HepG2 (cell line): ENCODE results near the gene COMT. TPM values are rescaled to one million over a fixed set of nuclear protein-coding genes. Genes with fewer than 3 reads are reported as not detected.

Experiments used
- BORCS8-MEF2B ChIP-seq: sonication (generic); formaldehyde crosslinking; IDR thresholded peaks from 2 replicates; pipeline ENCODE4 v1.8.0; 2022; ENCODE audit warnings: mild to moderate bottlenecking, missing genetic modification reagents
- ETV5 ChIP-seq: IDR thresholded peaks from 2 replicates; pipeline ENCODE4 v1.6.1; 2018; ENCODE audit warnings: missing biosample characterization, missing genetic modification reagents, inconsistent platforms, borderline replicate concordance
- ETV6 ChIP-seq: sonication (generic); formaldehyde crosslinking; conservative IDR thresholded peaks from 2 replicates; pipeline ENCODE4 v1.4.0; 2020; ENCODE audit warnings: missing genetic modification reagents
- FOSL2 ChIP-seq: sonication (generic); formaldehyde crosslinking; IDR thresholded peaks from 2 replicates; pipeline ENCODE4 v1.4.0; 2020; ENCODE audit warnings: missing genetic modification reagents
- HDAC1 ChIP-seq: sonication (generic); formaldehyde crosslinking; IDR thresholded peaks from 2 replicates; pipeline ENCODE4 v1.5.1; 2020; ENCODE audit warnings: mild to moderate bottlenecking, missing genetic modification reagents
- HMG20A ChIP-seq: IDR thresholded peaks from 2 replicates; pipeline ENCODE4 v1.6.1; 2016; ENCODE audit warnings: borderline replicate concordance
- HOXA3 ChIP-seq: sonication (generic); formaldehyde crosslinking; IDR thresholded peaks from 2 replicates; pipeline ENCODE4 v1.5.0; 2020; ENCODE audit warnings: missing genetic modification reagents
- KMT2B ChIP-seq: IDR thresholded peaks from 2 replicates; pipeline ENCODE4 v1.6.1; 2016; ENCODE audit warnings: missing genetic modification reagents, missing compliant biosample characterization
- MXI1 ChIP-seq: IDR thresholded peaks from 3 replicates; pipeline ENCODE4 v1.6.1; 2012; ENCODE audit warnings: low read depth, low read length, inconsistent platforms, borderline replicate concordance
- NCOR1 ChIP-seq: fragments of 200-600 bp; sonication (generic); IDR thresholded peaks from 2 replicates; pipeline ENCODE4 v1.7.0; 2017; ENCODE audit warnings: antibody characterized with exemption, low read length, borderline replicate concordance
- ONECUT2 ChIP-seq: sonication (generic); formaldehyde crosslinking; IDR thresholded peaks from 2 replicates; pipeline ENCODE4 v1.4.0; 2020; ENCODE audit warnings: missing genetic modification reagents
- SALL1 ChIP-seq: sonication (generic); formaldehyde crosslinking; IDR thresholded peaks from 2 replicates; pipeline ENCODE4 v1.8.0; 2022; ENCODE audit warnings: mild to moderate bottlenecking, missing genetic modification reagents
- ZBTB3 ChIP-seq: sonication (generic); formaldehyde crosslinking; IDR thresholded peaks from 2 replicates; pipeline ENCODE4 v1.4.0; 2020; ENCODE audit warnings: low read depth, mild to moderate bottlenecking, moderate library complexity, missing genetic modification reagents, borderline replicate concordance
- ZFX ChIP-seq: sonication (generic); formaldehyde crosslinking; IDR thresholded peaks from 2 replicates; pipeline ENCODE4 v1.4.0; 2020; ENCODE audit warnings: mild to moderate bottlenecking, low read depth, missing genetic modification reagents, moderate library complexity
- ZNF335 ChIP-seq: sonication (generic); formaldehyde crosslinking; IDR thresholded peaks from 2 replicates; pipeline ENCODE4 v1.4.0; 2020; ENCODE audit warnings: missing genetic modification reagents
- ZNF343 ChIP-seq: sonication (generic); formaldehyde crosslinking; IDR thresholded peaks from 2 replicates; pipeline ENCODE4 v1.4.0; 2020; ENCODE audit warnings: mild to moderate bottlenecking, missing genetic modification reagents
- ZNF383 ChIP-seq: sonication (generic); formaldehyde crosslinking; IDR thresholded peaks from 2 replicates; pipeline ENCODE4 v1.4.0; 2020; ENCODE audit warnings: missing genetic modification reagents, mild to moderate bottlenecking, borderline replicate concordance
- ZNF432 ChIP-seq: sonication (generic); formaldehyde crosslinking; IDR thresholded peaks from 2 replicates; pipeline ENCODE4 v1.5.0; 2020; ENCODE audit warnings: missing genetic modification reagents, mild to moderate bottlenecking, borderline replicate concordance
- ZNF451 ChIP-seq: sonication (generic); formaldehyde crosslinking; IDR thresholded peaks from 2 replicates; pipeline ENCODE4 v1.5.0; 2020; ENCODE audit warnings: mild to moderate bottlenecking, missing genetic modification reagents
- ZNF530 ChIP-seq: sonication (generic); formaldehyde crosslinking; IDR thresholded peaks from 2 replicates; pipeline ENCODE4 v1.5.0; 2020; ENCODE audit warnings: low read depth, mild to moderate bottlenecking, missing genetic modification reagents
- ZNF589 ChIP-seq: sonication (generic); formaldehyde crosslinking; conservative IDR thresholded peaks from 2 replicates; pipeline ENCODE4 v1.8.0; 2022; ENCODE audit warnings: mild to moderate bottlenecking, moderate library complexity, missing genetic modification reagents
- ZNF614 ChIP-seq: IDR thresholded peaks from 2 replicates; pipeline ENCODE4 v1.6.1; 2018; ENCODE audit warnings: missing biosample characterization, missing genetic modification reagents, inconsistent platforms, borderline replicate concordance
- ZZZ3 ChIP-seq: sonication (generic); formaldehyde crosslinking; IDR thresholded peaks from 2 replicates; pipeline ENCODE4 v1.4.0; 2020; ENCODE audit warnings: missing genetic modification reagents, mild to moderate bottlenecking, borderline replicate concordance
- polyA plus RNA-seq, 8 experiments: library from polyadenylated mRNA; depleted of rRNA in 3 of 8; stranded (reverse) in 7 of 8; unstranded in 1 of 8; fragments of >200 nt; fragmentation: Illumina TruSeq in 4 of 8; extraction: Trizol in 4 of 8; gene quantifications; 2 replicates each; pipeline versions ENCODE4 v1.2.1 to v1.2.3, GENCODE V29; 2011 to 2016; ENCODE audit warnings: low read depth in 4 of 8, missing spikeins in 1 of 8, mixed read lengths in 1 of 8; ENCODE audit not compliant: insufficient read depth in 1 of 8
- total RNA-seq, 5 experiments: library from RNA; depleted of rRNA; stranded (reverse); fragments of >200 nt; fragmentation: Illumina TruSeq; extraction: Trizol; gene quantifications; 2 replicates each; pipeline ENCODE4 v1.2.3, GENCODE V29; 2016; ENCODE audit warnings: low read depth in 1 of 5
- TF ChIP-seq, protein P1 (sequence below): sonication (generic); formaldehyde crosslinking; conservative IDR thresholded peaks from 2 replicates; pipeline ENCODE4 v1.4.0; 2020; ENCODE audit warnings: missing genetic modification reagents
- TF ChIP-seq, protein P2 (sequence below): sonication (generic); formaldehyde crosslinking; IDR thresholded peaks from 2 replicates; pipeline ENCODE4 v1.9.0; 2021; ENCODE audit warnings: missing genetic modification reagents, borderline replicate concordance
- TF ChIP-seq, protein P3 (sequence below): sonication (generic); IDR thresholded peaks from 2 replicates; pipeline ENCODE4 v1.6.1; 2016; ENCODE audit warnings: low read depth, borderline replicate concordance
- TF ChIP-seq, protein P4 (sequence below): sonication (generic); formaldehyde crosslinking; IDR thresholded peaks from 2 replicates; pipeline ENCODE4 v1.5.0; 2020; ENCODE audit warnings: mild to moderate bottlenecking, missing genetic modification reagents

COMT gene
- total and polyA plus RNA-seq, 2 of the 13 experiments (the other 11 are each of a cell fraction or from before 2014, with no cell fraction given) = 156 to 162 TPM

DNA sequence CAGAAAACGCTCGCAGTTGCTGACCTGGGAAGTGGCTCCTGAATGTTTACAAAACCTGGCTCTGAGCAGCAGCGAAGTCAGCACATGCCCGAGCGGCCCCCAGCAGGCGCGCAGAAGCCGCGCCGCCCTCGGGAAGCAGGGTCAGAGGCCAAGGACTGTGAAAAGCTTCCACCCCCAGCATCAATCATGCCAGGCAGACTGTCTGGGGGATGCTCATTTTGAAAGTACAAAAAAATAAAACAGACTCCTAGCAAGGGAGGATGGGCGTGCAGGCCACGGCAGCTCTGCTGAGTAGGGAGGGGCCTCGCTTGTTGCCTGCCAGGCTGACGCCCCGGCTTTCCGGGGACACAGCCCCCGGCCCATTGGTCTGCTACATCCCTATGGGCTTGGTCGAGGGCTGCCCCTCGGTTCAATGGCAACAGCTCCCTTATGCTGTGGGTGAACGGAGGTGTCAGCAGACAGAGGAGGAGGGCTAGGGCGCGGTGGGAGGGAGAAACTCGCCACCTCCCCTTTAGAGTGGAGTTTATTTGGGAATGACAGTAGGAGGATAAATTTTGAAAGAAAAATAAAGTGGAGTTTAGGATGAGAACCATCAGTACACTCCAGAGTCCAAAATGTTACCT lies 49.2 kb upstream of the COMT start (continued):
- TF ChIP-seq ZNF589 (CRISPR knock-in tag) = 0 out of 2 replicates have a peak, but pooled peaks have one; percentile 60
- TF ChIP-seq HMG20A (CRISPR knock-in tag) = peak; percentile 67; the same call in 1 of the 2 replicates
- TF ChIP-seq ZZZ3 = peak; percentile 51; the same call in 1 of the 2 replicates
- TF ChIP-seq HOXA3 (CRISPR knock-in tag) = peak; percentile 91
- peak; percentile 75; the same call in 1 of the 2 replicates for TF ChIP-seq ETV5 (CRISPR knock-in tag)
- TF ChIP-seq ETV6 = peak; percentile 67
- TF ChIP-seq KMT2B = peak; percentile 80
- peak; percentile 74 for TF ChIP-seq FOSL2 (CRISPR knock-in tag)
- TF ChIP-seq, protein P1, sequence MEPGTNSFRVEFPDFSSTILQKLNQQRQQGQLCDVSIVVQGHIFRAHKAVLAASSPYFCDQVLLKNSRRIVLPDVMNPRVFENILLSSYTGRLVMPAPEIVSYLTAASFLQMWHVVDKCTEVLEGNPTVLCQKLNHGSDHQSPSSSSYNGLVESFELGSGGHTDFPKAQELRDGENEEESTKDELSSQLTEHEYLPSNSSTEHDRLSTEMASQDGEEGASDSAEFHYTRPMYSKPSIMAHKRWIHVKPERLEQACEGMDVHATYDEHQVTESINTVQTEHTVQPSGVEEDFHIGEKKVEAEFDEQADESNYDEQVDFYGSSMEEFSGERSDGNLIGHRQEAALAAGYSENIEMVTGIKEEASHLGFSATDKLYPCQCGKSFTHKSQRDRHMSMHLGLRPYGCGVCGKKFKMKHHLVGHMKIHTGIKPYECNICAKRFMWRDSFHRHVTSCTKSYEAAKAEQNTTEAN = peak; percentile 98
- no peak for TF ChIP-seq NCOR1
- TF ChIP-seq ONECUT2 (CRISPR knock-in tag) = peak; percentile 59; the same call in 1 of the 2 replicates
- no peak for TF ChIP-seq ZNF383 (CRISPR knock-in tag)
- TF ChIP-seq ZNF451 = peak; percentile 94
- TF ChIP-seq, protein P2, sequence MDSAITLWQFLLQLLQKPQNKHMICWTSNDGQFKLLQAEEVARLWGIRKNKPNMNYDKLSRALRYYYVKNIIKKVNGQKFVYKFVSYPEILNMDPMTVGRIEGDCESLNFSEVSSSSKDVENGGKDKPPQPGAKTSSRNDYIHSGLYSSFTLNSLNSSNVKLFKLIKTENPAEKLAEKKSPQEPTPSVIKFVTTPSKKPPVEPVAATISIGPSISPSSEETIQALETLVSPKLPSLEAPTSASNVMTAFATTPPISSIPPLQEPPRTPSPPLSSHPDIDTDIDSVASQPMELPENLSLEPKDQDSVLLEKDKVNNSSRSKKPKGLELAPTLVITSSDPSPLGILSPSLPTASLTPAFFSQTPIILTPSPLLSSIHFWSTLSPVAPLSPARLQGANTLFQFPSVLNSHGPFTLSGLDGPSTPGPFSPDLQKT (CRISPR knock-in tag) = peak; percentile 78; the same call in 1 of the 2 replicates
- peak; percentile 95 for TF ChIP-seq ZNF614 (CRISPR knock-in tag)
- TF ChIP-seq, protein P3, sequence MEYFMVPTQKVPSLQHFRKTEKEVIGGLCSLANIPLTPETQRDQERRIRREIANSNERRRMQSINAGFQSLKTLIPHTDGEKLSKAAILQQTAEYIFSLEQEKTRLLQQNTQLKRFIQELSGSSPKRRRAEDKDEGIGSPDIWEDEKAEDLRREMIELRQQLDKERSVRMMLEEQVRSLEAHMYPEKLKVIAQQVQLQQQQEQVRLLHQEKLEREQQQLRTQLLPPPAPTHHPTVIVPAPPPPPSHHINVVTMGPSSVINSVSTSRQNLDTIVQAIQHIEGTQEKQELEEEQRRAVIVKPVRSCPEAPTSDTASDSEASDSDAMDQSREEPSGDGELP = no peak
- TF ChIP-seq BORCS8-MEF2B (CRISPR knock-in tag) = peak; percentile 98
- peak; percentile 98 for TF ChIP-seq SALL1 (CRISPR knock-in tag)
- TF ChIP-seq MXI1 = no peak; the same call in 2 of the 3 replicates
- peak; percentile 98 for TF ChIP-seq ZNF343 (CRISPR knock-in tag)
- TF ChIP-seq, protein P4, sequence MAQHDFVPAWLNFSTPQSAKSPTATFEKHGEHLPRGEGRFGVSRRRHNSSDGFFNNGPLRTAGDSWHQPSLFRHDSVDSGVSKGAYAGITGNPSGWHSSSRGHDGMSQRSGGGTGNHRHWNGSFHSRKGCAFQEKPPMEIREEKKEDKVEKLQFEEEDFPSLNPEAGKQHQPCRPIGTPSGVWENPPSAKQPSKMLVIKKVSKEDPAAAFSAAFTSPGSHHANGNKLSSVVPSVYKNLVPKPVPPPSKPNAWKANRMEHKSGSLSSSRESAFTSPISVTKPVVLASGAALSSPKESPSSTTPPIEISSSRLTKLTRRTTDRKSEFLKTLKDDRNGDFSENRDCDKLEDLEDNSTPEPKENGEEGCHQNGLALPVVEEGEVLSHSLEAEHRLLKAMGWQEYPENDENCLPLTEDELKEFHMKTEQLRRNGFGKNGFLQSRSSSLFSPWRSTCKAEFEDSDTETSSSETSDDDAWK (CRISPR knock-in tag) = no peak
- TF ChIP-seq ZBTB3 = peak; percentile 89; the same call in 1 of the 2 replicates
- peak; percentile 56; the same call in 1 of the 2 replicates for TF ChIP-seq ZFX (CRISPR knock-in tag)
- TF ChIP-seq HDAC1 = peak; percentile 84
- no peak for TF ChIP-seq ZNF432 (CRISPR knock-in tag)
- peak; percentile 85 for TF ChIP-seq ZNF335
- 0 out of 2 replicates have a peak, but pooled peaks have one; percentile 85 for TF ChIP-seq ZNF530 (CRISPR knock-in tag)
